ENCODE data around the gene SLC9A6. TPM values are rescaled to one million over a fixed set of nuclear protein-coding genes. Genes with fewer than 3 reads are reported as not detected.

The SLC9A6 gene
- total and polyA plus RNA-seq, 2 of the 8 experiments (the other 6 are each of a cell fraction or from before 2014, with no cell fraction given): 8.0 to 14.1 TPM

DNA sequence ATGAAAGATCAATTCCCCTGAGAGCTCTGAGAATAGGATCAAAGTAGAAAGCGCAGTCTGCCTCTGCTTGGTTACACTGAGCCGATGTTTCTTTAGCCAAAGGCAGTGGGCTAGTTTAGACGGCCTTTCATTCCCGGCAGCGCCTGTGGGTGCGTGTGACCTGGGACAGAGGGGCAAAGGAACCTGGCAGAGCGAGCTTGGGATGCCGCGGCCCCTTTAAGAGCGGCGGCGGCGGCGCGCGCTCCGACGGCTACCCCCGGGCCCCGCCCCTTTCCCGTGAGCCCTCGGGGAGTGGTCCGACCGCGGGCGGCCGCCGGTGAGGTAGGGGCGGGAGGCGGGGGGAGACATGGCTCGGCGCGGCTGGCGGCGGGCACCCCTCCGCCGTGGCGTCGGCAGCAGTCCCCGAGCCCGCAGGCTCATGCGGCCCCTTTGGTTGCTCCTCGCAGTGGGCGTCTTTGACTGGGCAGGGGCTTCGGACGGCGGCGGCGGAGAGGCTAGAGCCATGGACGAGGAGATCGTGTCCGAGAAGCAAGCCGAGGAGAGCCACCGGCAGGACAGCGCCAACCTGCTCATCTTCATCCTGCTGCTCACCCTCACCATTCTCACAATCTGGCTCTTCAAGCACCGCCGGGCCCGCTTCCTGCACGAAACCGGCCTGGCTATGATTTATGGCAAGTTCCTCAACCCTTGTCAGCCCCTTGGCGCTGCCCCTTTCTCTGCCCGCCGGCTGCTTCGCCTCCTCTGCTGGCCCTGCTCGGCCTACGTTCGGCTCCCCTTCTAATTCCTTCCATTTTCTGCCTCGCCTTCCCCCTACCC is at the start of gene SLC9A6 (continued):
- TF ChIP-seq TAF1 (IDR thresholded peaks at IDR 0.05; ENCODE audit: low read depth, low read length) (0 out of 2 replicates have a peak, but pooled peaks have one; percentile 55), KDM4A (IDR thresholded peaks at IDR 0.05; ENCODE audit: low read depth, low read length, severe bottlenecking) (peak; percentile 29), HDAC2 (IDR thresholded peaks at IDR 0.05; ENCODE audit: borderline replicate concordance in 1 of 2, low read depth in 2 of 2, low read length in 2 of 2) (no peak), TBP (IDR thresholded peaks at IDR 0.05; ENCODE audit: low read depth, low read length) (peak; percentile 38; the same call in 1 of the 2 replicates), SAP30 (IDR thresholded peaks at IDR 0.05; ENCODE audit: insufficient read depth, insufficient replicate concordance, low read length) (peak; percentile 40), CHD1 (IDR thresholded peaks at IDR 0.05; ENCODE audit: low read depth, low read length) (no peak), SIX5 (IDR thresholded peaks at IDR 0.05; ENCODE audit: low read depth, low read length) (no peak), BCL11A (IDR thresholded peaks at IDR 0.05; ENCODE audit: low read depth in 2 of 2, low read length in 2 of 2) (no peak), SIN3A (conservative IDR thresholded peaks at IDR 0.05 in 1 of 2, IDR thresholded peaks at IDR 0.05 in 1 of 2; ENCODE audit: low read depth in 1 of 2, low read length in 2 of 2) (no peak)
- TF ChIP-seq, protein P1, sequence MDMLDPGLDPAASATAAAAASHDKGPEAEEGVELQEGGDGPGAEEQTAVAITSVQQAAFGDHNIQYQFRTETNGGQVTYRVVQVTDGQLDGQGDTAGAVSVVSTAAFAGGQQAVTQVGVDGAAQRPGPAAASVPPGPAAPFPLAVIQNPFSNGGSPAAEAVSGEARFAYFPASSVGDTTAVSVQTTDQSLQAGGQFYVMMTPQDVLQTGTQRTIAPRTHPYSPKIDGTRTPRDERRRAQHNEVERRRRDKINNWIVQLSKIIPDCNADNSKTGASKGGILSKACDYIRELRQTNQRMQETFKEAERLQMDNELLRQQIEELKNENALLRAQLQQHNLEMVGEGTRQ (IDR thresholded peaks at IDR 0.05; ENCODE audit: low read length): no peak
